Erythroblast (primary cell): ENCODE data around the gene NMNAT2.

Source experiments
- DNase-seq, 2 experiments: peaks; one replicate each; lab custom pipeline; 2025; lab: John Stamatoyannopoulos, UW
- GATA1 ChIP-seq: IDR thresholded peaks from 2 replicates; pipeline ENCODE4 v1.6.1; 2011; ENCODE audit warnings: low read depth, mild to moderate bottlenecking, control low read depth, low read length, moderate library complexity
- POLR2A ChIP-seq: IDR thresholded peaks from 2 replicates; pipeline ENCODE4 v1.6.1; 2011; ENCODE audit warnings: mild to moderate bottlenecking, low read length

The NMNAT2 gene

GRCh38 chr1:183203094-183203493 lies 215.1 kb downstream of the NMNAT2 start:
- no peak for DNase-seq
- TF ChIP-seq POLR2A (no peak), GATA1 (no peak)

- TF ChIP-seq POLR2A (no peak), GATA1 (no peak)
- DNase-seq = no peak
Measured at GRCh38 chr1:183200451-183200850, 217.7 kb downstream of the NMNAT2 start.

- no peak for DNase-seq
- TF ChIP-seq GATA1 = no peak
- TF ChIP-seq POLR2A = no peak
Measured at GRCh38 chr1:183199304-183199703, 218.9 kb downstream of the NMNAT2 start.

- TF ChIP-seq GATA1 (no peak), POLR2A (no peak)
- DNase-seq = no peak
Measured at GRCh38 chr1:183198463-183198862, 219.7 kb downstream of the NMNAT2 start.
